ENCODE results near the gene SLC6A6.

Gene SLC6A6

GRCh38 chr3:14505001-14505802 is 102.8 kb downstream of the SLC6A6 start:
- H4K20me1 ChIP-seq (ENCODE audit: insufficient read depth, low read length), result no peaks in the 10 kb centered on the region
- H3K36me3 ChIP-seq (replicated peaks; ENCODE audit: insufficient read depth, low read length), result no peaks in the 10 kb centered on the region
- H3K9ac ChIP-seq (ENCODE audit: low read length), result no peak overlapping the region
- no peaks in the 10 kb centered on the region for H3K9me3 ChIP-seq (replicated peaks; ENCODE audit: insufficient read depth, low read length)
- H3K9me2 ChIP-seq (replicated peaks; ENCODE audit: insufficient read depth, low read length), result no peaks in the 10 kb centered on the region
- TF ChIP-seq CTCF (IDR thresholded peaks at IDR 0.05; ENCODE audit: low read length), result no peak
- TF ChIP-seq EZH2phosphoT487 (IDR thresholded peaks at IDR 0.05; ENCODE audit: low read length), result no peak
- TF ChIP-seq EZH2 (optimal IDR thresholded peaks at IDR 0.05; ENCODE audit: low read depth, low read length), result no peak
- no peak for DNase-seq
- no peak overlapping the region for H3K27ac ChIP-seq (ENCODE audit: low read length)
- H3F3A ChIP-seq (ENCODE audit: insufficient read depth, low read length), result no peaks in the 10 kb centered on the region
- H3K4me1 ChIP-seq (ENCODE audit: low read length), result no peaks in the 10 kb centered on the region
- no peak overlapping the region for H3K4me2 ChIP-seq (ENCODE audit: low read depth, low read length)
- H2AFZ ChIP-seq (ENCODE audit: low read length), result no peak overlapping the region
- no peak overlapping the region for H3K4me3 ChIP-seq (ENCODE audit: low read length)
- H3K79me2 ChIP-seq (ENCODE audit: low read length), result no peaks in the 10 kb centered on the region
- H3K27me3 ChIP-seq (replicated peaks; ENCODE audit: insufficient read depth, low read length), result peaks cover 37% of the 10 kb centered on the region

GRCh38 chr3:14505803-14506500 is 103.5 kb downstream of the SLC6A6 start:
- no peak overlapping the region for H2AFZ ChIP-seq (ENCODE audit: low read length)
- H3K36me3 ChIP-seq (replicated peaks; ENCODE audit: insufficient read depth, low read length), result no peaks in the 10 kb centered on the region
- H3K9me3 ChIP-seq (replicated peaks; ENCODE audit: insufficient read depth, low read length), result no peaks in the 10 kb centered on the region
- no peak for DNase-seq
- TF ChIP-seq EZH2 (optimal IDR thresholded peaks at IDR 0.05; ENCODE audit: low read depth, low read length) (no peak), CTCF (IDR thresholded peaks at IDR 0.05; ENCODE audit: low read length) (no peak), EZH2phosphoT487 (IDR thresholded peaks at IDR 0.05; ENCODE audit: low read length) (no peak)
- no peak overlapping the region for H3K4me2 ChIP-seq (ENCODE audit: low read depth, low read length)
- H3F3A ChIP-seq (ENCODE audit: insufficient read depth, low read length), result no peaks in the 10 kb centered on the region
- H3K27me3 ChIP-seq (replicated peaks; ENCODE audit: insufficient read depth, low read length), result peaks cover 42% of the 10 kb centered on the region
- no peaks in the 10 kb centered on the region for H3K79me2 ChIP-seq (ENCODE audit: low read length)
- H3K4me1 ChIP-seq (ENCODE audit: low read length), result no peaks in the 10 kb centered on the region
- H4K20me1 ChIP-seq (ENCODE audit: insufficient read depth, low read length), result no peaks in the 10 kb centered on the region
- H3K9ac ChIP-seq (ENCODE audit: low read length), result no peak overlapping the region
- H3K9me2 ChIP-seq (replicated peaks; ENCODE audit: insufficient read depth, low read length), result no peaks in the 10 kb centered on the region
- H3K4me3 ChIP-seq (ENCODE audit: low read length), result no peak overlapping the region
- no peak overlapping the region for H3K27ac ChIP-seq (ENCODE audit: low read length)

GRCh38 chr3:14506626-14507304 is 104.4 kb downstream of the SLC6A6 start:
- Histone ChIP-seq H3K4me2 (ENCODE audit: low read depth, low read length) (no peak overlapping the region), H3K9me3 (replicated peaks; ENCODE audit: insufficient read depth, low read length) (no peaks in the 10 kb centered on the region), H3K4me3 (ENCODE audit: low read length) (no peak overlapping the region), H3K9ac (ENCODE audit: low read length) (no peak overlapping the region), H2AFZ (ENCODE audit: low read length) (no peak overlapping the region), H3K9me2 (replicated peaks; ENCODE audit: insufficient read depth, low read length) (no peaks in the 10 kb centered on the region), H3K36me3 (replicated peaks; ENCODE audit: insufficient read depth, low read length) (no peaks in the 10 kb centered on the region), H4K20me1 (ENCODE audit: insufficient read depth, low read length) (no peaks in the 10 kb centered on the region), H3K27me3 (replicated peaks; ENCODE audit: insufficient read depth, low read length) (peaks cover 50% of the 10 kb centered on the region), H3K4me1 (ENCODE audit: low read length) (no peaks in the 10 kb centered on the region), H3K79me2 (ENCODE audit: low read length) (no peaks in the 10 kb centered on the region), H3F3A (ENCODE audit: insufficient read depth, low read length) (no peaks in the 10 kb centered on the region), H3K27ac (ENCODE audit: low read length) (no peak overlapping the region)
- DNase-seq, result no peak
- TF ChIP-seq EZH2 (optimal IDR thresholded peaks at IDR 0.05; ENCODE audit: low read depth, low read length) (no peak), EZH2phosphoT487 (IDR thresholded peaks at IDR 0.05; ENCODE audit: low read length) (no peak), CTCF (IDR thresholded peaks at IDR 0.05; ENCODE audit: low read length) (no peak)
